ENCODE measurements around the gene HENMT1.
A peak's percentile ranks its signal among the peaks of the same experiment; 100 is the strongest.
"Not testable (repeated sequence)": the region's sequence is repeated elsewhere in the genome, so short reads cannot be mapped to it uniquely, and the experiment has no call there.

HENMT1 gene

GRCh38 chr1:108671143-108671542, 10.2 kb upstream of the HENMT1 start:
- no peak for DNase-seq (ENCODE audit: low spot score)

- DNase-seq (ENCODE audit: low spot score) = peak; percentile 36
These were observed 9.4 kb upstream of the HENMT1 start for GRCh38 chr1:108670131-108670773.

GRCh38 chr1:108669679-108670078, 8.8 kb upstream of the HENMT1 start:
- no peak for DNase-seq (ENCODE audit: low spot score)

GRCh38 chr1:108668777-108669176, 7.9 kb upstream of the HENMT1 start:
- DNase-seq (ENCODE audit: low spot score) = no peak

GRCh38 chr1:108667422-108667821, 6.5 kb upstream of the HENMT1 start:
- DNase-seq (ENCODE audit: low spot score) = not testable (repeated sequence)

- DNase-seq (ENCODE audit: low spot score) = no peak
These were observed 4.9 kb upstream of the HENMT1 start for GRCh38 chr1:108665771-108666170.

GRCh38 chr1:108665067-108665466, 4.2 kb upstream of the HENMT1 start:
- DNase-seq (ENCODE audit: low spot score) = no peak

- no peak for DNase-seq (ENCODE audit: low spot score)
These were observed 3.6 kb upstream of the HENMT1 start for GRCh38 chr1:108664481-108664880.

GRCh38 chr1:108663074-108663473, 2.2 kb upstream of the HENMT1 start:
- no peak for DNase-seq (ENCODE audit: low spot score)

- DNase-seq (ENCODE audit: low spot score) = no peak
These were observed 3.4 kb downstream of the HENMT1 start for GRCh38 chr1:108657356-108658080.

- DNase-seq (ENCODE audit: low spot score) = no peak
These were observed 7.3 kb downstream of the HENMT1 start for GRCh38 chr1:108653431-108654105.

- peak; percentile 66 for DNase-seq (ENCODE audit: low spot score)
These were observed 14.1 kb downstream of the HENMT1 start for GRCh38 chr1:108646648-108647269.

- no peak for DNase-seq (ENCODE audit: low spot score)
These were observed 14.6 kb downstream of the HENMT1 start for GRCh38 chr1:108646265-108646647.

- no peak for DNase-seq (ENCODE audit: low spot score)
These were observed 15.2 kb downstream of the HENMT1 start for GRCh38 chr1:108645564-108646184.

- DNase-seq (ENCODE audit: low spot score) = no peak
These were observed 15.9 kb downstream of the HENMT1 start for GRCh38 chr1:108644984-108645383.

GRCh38 chr1:108643492-108644335, 17.2 kb downstream of the HENMT1 start:
- DNase-seq (ENCODE audit: low spot score) = peak; percentile 71

GRCh38 chr1:108640863-108641262, 20.0 kb downstream of the HENMT1 start:
- DNase-seq (ENCODE audit: low spot score) = not testable (repeated sequence)

- no peak for DNase-seq (ENCODE audit: low spot score)
These were observed 20.9 kb downstream of the HENMT1 start for GRCh38 chr1:108639899-108640560.

GRCh38 chr1:108636876-108637275, 24.0 kb downstream of the HENMT1 start:
- no peak for DNase-seq (ENCODE audit: low spot score)

- no peak for DNase-seq (ENCODE audit: low spot score)
These were observed 26.4 kb downstream of the HENMT1 start for GRCh38 chr1:108634521-108634920.

- no peak for DNase-seq (ENCODE audit: low spot score)
These were observed 32.2 kb downstream of the HENMT1 start for GRCh38 chr1:108628665-108629064.

Measured in AG08395 (cell line).